GM12891 (cell line): ENCODE measurements around the gene ZNF143.

Source experiments
- PAX5 ChIP-seq: IDR thresholded peaks from 2 replicates; pipeline ENCODE4 v1.6.1; 2011; ENCODE audit warnings: low read length, moderate library complexity, mild to moderate bottlenecking; ENCODE audit not compliant: insufficient read depth, severe bottlenecking
- POLR2A ChIP-seq: IDR thresholded peaks from 2 replicates; pipeline ENCODE4 v1.6.1; 2011; ENCODE audit warnings: low read depth, low read length, control low read depth
- POLR2AphosphoS5 ChIP-seq: IDR thresholded peaks from 2 replicates; pipeline ENCODE4 v1.6.1; 2011; ENCODE audit warnings: low read depth, low read length, control low read depth
- POU2F2 ChIP-seq: IDR thresholded peaks from 2 replicates; pipeline ENCODE4 v1.6.1; 2011; ENCODE audit warnings: low read depth, mild to moderate bottlenecking, control low read depth, low read length, moderate library complexity
- SPI1 ChIP-seq: IDR thresholded peaks from 2 replicates; pipeline ENCODE4 v1.6.1; 2011; ENCODE audit warnings: low read depth, low read length, control low read depth
- TAF1 ChIP-seq: IDR thresholded peaks from 2 replicates; pipeline ENCODE4 v1.6.1; 2011; ENCODE audit warnings: low read depth, low read length, control low read depth

DNA sequence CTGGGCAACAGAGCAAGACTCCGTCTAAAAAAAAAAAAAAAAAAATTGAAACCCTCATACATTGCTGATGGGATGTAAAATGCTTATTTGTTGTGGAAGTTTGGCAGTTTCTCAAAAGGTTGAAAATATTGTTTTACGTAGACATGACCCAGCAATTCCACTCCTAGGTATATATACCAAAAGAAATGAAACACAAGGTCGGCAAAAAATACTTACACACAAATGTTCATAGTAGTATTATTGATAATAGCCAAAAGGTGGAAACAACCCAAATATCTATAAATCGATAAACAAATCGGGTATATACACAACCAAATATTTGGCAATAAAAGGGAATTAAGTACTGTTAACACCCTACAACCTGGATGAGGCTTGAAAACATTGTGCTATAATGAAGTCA, 5.1 kb upstream of the ZNF143 start:
- TF ChIP-seq POLR2AphosphoS5 (no peak), POLR2A (no peak), TAF1 (no peak), SPI1 (no peak), PAX5 (no peak), POU2F2 (no peak)
